NCI-H2107 treated with DMSO at 0.1 percent for 48 hours (cell line): Measurements from ENCODE around the gene UPB1.
"Not testable (repeated sequence)": the region's sequence is repeated elsewhere in the genome, so short reads cannot be mapped to it uniquely, and the experiment has no call there.

Experiments
- DNase-seq: peaks from one replicate; lab custom pipeline; 2025; ENCODE audit not compliant: unreplicated experiment; lab: John Stamatoyannopoulos, UW

UPB1 gene

DNA sequence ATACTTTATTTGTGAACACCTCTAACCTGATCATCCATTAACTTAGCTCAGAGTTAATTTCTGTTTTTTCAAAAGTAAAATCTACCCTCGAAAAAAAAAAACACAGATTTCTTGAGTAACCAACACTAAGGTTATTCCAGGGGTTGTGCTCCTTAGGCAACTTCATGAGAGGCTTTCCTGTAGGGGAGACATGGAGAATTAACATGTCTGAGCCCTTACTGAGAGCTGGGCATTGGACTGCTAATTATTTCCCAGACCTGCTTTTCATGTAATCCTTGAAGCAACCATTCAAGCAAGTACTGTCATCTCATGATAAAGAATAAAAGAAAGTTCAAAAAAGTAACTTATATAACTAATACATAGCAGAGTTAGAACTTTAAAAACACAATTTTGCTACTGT lies 13.5 kb upstream of the UPB1 start:
- DNase-seq = no peak

DNA sequence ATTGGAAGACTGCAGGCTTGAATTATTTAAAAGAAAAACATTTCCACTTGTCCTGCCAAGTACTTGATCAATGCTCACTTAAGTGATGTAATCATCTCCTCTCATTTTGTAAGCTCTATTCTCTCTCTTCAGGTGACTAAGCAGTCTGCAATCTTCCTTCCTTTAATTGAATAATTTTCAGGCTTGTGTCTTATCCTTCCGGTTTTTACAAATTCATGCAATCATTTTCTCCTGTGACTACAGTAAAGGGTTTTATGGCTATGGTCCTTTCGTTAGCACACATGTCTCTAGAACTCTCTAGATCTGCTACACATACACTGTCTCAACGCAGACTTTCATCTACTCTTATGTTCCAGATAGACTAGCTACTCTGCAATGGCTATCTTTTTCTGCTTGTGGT lies 12.6 kb upstream of the UPB1 start:
- peak; percentile 4 for DNase-seq

DNA sequence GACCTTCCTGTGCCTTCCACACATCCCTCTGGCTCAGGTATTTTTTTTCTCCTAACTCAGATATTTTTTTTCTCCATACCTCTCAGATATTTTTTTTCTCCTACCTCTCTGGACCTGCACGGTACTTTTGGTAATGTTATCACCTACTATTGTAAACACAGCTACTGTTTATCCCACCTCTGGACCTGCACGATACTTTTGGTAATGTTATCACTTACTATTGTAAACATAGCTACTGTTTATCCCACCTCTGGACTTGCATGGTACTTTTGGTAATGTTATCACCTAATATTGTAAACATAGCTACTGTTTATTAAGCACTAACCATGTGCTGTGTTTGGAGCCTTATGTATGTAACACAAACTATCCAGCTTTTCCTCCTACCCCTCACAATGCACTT lies 12.1 kb upstream of the UPB1 start:
- no peak for DNase-seq

DNA sequence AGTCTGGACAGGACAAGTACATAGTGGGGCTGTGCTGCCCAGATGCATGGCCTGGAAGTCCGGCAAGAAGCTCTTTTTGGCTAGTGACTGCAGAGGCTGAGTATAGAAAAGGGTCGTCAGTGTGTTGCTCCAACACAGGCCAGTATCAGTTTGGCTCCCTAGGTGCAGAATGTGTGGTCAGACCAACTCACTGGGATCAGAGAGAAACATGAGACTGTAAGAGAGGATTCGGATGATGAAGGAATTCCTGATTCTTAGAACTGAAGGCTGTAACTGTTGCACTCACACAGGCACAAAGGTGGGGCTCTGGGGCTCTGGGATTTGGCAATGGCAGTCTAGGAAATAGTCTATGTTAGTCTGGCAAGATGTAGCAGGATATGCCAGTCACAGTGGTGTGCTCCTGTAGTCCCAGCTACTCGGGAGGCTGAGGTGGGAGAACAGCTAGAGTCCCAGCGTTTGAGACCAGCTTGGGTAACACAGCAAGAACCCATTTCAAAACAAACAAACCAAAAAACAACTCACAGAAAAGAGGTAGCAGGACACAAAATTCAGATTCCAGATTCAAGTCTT lies 11.1 kb upstream of the UPB1 start:
- DNase-seq = no peak

DNA sequence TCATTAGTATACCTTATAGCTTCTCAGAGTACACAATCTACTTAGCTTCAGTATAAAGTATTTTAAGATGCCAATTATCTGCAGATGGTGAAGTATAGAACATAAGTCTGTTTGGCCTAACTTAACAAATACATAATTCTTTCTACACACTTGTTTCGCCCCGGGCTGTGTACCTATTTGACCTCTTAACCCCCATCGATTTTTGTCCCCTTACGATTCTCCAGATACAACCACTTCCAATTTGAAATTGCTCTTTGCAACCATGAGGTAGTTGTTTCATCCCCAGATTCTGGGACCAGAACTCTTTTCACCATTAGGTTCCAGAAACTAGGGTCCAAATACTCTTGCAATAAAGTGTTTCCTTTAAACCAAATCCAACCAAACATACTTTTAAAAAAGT lies 10.0 kb upstream of the UPB1 start:
- no peak for DNase-seq

DNA sequence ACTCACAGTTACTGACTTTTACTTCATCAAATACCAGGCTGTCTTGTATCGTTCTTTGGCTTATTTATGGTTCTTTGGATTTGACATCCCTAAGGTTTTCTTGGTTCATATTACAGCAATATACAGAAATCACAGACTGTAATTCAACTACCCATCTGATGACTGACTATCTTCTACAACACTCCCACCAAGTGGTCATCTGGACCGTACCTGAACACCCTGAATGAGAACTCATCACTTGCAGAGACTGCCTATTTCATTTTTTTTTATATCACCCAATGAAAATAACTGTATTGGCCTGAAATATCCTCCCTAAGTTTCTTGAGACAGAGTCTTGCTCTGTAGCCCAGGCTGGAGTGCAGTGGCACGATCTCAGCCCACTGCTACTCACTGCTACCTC lies 9.5 kb upstream of the UPB1 start:
- no peak for DNase-seq

DNA sequence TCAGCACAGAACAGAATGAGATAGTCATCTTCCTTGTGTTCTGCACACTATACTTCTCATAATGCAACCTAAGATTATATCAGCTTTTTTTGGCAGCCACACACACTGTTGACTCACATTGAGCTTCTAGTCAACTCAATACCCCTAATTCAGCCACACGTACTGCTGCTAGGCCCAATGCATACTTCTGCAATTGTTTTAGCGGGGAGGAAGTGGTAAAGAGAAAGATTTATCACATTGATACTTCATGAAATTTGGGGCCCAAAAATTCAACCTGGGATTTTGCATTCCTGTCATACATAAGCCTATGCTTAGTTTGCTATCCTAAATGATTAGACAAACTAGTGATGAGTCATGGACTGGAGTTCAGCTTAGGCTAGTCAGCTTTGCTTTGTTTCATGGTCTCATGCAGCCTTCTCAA lies 8.6 kb upstream of the UPB1 start:
- no peak for DNase-seq

DNA sequence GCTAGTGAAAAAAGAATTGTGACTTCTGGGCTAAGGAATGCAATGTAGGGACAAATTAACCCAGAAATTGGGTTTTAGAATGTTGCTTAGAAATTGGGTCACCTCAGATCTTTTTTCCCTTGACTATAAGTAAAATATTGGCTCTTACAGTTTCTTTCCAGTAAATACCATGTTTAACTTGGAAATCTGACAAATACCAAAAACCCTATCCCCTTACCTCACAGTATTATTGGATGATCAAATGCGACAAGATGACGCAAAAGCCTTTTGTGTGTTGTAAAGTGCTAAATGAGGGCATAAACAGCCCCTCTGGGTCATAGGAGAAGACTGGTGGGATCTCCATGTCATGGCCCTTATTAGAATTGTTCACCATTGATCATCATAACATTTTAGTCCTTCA lies 6.1 kb upstream of the UPB1 start:
- no peak for DNase-seq

DNA sequence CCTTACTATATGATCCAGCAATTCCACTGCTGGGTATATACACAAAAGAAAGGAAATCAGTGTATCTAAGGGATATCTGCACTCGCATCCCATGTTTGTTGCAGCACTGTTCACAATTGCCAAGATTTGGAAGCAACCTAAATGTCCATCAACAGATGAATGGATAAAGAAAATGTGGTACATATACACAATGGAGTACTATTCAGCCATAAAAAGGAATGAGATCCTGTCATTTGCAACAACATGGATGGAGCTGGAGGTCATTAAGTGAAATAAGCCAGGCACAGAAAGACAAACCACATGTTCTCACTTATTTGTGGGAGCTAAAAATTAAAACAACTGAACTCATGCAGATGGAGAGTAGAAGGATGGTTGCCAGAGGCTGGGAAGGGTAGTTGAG lies 5.7 kb upstream of the UPB1 start:
- DNase-seq = not testable (repeated sequence)

DNA sequence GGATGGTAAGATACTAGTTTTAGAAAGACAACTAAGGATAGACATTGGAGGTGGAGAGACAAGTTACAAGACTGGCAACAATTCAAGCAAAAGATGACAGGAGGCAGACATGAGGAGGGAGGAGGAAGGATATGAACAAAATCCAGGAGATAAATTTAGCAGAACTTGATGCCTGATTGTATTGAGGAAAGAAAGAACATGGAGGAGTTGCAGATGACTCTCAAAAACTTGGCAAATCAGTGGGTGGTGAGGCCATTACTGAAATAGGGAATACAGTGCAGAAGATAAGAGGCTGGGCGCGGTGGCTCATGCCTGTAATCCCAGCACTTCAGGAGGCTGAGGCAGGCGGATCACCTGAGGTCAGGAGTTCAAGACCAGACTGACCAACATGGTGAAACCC lies 2.7 kb upstream of the UPB1 start:
- DNase-seq = no peak

DNA sequence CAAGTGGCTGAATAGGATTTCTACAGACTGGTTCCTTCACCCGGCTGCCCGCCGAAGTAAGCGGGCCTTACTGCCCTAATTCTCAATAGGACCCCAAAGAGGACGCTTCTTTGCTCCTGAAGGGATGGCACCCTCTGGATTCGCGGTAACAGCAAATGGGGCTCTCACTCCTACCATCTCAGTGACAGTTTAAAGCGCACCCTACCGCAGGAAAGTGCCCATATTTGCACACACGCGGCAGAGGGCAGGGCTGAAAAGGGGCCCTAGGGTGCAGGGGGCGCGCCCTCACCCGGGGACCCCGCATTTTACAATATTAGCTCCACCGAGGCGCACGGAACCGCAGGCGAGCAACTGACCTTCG lies 985 bp upstream of the UPB1 start:
- no peak for DNase-seq

DNA sequence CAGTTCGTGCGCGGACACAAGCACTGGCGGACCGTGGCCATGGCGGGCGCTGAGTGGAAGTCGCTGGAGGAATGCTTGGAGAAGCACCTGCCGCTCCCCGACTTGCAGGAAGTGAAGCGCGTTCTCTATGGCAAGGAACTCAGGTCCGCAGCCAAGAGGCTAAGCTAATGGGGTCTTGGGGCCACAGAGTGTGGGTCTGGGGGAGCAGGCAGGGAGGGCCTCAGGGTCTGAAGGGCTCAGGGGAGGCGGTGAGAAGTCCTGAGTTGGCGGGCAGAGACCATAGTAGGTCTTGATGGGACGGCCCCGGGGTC lies 188 bp downstream of the UPB1 start:
- DNase-seq = no peak

DNA sequence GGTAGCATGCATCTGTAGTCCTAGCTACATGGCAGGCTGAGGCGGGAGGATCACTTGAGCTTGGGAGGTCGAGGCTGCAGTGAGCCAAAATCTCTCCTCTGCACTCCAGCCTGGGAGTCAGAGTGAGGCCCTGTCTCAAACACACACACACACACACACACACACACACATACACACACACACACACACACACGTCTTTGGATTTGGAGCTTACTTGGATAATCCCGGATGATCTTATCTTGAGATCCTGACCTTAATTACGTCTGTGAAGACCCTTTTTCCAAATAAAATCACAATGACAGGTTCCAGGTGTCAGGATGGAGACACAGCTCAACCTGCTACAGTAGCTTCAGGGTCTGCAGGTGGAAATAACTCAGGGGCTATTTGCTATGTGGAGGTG lies 1.1 kb downstream of the UPB1 start:
- DNase-seq = no peak

DNA sequence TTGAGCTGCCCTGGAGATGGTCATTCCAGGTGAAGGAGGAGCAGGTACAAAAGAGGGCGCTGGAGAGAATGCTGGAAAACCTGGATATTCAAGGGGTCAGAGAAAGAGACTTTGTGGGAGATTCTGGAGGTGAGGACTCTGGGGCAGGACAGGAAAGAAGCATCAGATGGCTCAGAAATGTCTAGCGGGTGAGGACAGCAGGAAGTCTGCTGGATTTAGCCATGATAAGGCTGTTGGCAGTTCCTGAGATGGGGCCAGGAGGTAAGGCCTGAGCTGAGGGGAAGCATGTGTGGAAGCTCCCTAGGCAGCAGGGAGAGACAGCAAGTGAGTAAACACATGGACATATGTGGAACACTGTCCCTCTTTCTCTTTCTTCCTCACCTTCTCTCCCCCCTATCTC lies 1.5 kb downstream of the UPB1 start:
- no peak for DNase-seq

DNA sequence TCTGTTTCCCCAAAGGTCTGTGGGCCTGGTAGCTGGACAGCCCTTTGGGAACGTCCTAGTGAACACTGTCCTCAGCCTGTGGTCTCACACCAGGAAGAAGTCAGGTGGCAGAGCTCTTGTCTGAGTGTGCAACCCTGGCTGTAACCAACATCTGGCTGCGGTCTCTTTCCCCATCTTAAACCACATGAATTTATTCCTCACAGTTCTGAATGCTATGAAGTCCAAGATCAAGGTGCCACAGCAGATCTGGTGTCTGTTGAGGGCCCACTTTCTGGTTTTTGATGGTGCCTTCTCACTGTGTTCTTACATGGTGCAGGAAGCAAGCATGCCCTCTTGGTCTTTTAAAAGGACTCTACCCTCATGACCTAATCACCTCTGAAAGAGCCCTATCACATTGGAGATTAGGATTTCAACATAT lies 2.7 kb downstream of the UPB1 start:
- no peak for DNase-seq

DNA sequence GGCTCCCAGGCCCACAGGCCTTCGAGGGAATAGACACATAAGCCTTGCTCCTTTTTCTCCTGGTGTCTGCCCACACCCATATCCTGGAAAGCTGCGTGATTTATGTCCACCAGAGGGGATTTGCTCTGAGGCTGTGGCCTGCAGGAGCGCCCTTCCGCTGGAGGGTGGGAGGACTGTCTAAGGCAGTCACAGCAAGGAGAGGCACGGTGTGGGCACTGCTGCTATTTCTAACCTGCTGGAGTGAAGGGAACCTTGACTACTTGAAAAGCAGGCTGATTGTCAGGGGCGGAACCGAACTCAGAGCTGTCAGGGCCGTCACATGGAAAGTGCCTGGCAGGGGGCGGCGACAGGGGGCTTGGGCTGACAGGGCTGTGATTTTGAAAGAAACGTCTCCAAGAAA lies 3.7 kb downstream of the UPB1 start:
- no peak for DNase-seq

DNA sequence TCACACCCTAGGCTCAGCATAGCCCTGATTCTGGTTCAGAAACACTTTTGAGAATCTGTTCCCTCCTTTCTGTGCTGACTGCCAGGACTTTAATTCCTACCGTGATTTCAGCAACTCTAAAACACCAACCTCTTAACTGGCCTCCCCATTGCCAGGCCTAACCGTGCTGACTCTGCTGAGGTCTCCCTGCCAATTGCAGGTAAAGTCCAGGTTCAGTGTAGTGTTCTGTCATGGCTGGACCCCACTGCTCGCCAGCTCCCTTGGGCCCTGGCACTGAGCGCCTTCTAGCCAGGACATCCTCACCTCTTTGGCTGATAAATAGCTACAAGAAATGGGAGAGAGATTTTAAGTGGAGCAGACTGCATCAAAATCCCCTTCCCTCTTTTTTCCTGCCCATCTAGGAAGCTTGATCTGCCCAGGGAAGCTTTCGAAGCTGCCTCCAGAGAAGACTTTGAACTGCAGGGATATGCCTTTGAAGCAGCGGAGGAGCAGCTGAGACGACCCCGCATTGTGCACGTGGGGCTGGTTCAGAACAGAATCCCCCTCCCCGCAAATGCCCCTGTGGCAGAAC lies 4.7 kb downstream of the UPB1 start:
- no peak for DNase-seq

DNA sequence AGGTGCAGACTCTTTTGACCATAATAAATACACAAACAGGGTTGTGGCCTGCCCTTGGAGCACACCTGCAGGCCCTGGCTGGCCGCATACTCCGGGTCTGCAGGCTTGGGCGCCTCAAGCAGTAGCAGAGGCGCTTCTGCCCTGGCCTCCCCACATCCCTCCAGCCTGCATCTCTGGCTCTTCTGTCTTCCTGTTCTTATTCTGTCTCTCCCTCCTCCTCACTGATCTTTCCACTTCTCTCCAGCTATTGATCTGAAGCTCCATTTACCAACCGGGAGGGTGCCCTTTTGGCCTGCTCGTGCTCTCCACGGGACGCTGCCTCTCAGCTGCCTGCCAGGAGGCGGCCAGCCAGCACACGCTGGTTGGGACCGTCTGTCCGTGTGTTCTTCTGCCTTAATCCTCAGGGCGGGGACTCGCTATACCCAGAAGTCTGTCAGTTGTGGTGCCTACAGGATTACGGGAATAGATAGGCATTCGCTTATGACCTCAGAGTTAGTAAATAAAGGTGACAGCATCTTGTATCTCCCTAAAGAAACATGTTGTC lies 5.2 kb downstream of the UPB1 start:
- no peak for DNase-seq

DNA sequence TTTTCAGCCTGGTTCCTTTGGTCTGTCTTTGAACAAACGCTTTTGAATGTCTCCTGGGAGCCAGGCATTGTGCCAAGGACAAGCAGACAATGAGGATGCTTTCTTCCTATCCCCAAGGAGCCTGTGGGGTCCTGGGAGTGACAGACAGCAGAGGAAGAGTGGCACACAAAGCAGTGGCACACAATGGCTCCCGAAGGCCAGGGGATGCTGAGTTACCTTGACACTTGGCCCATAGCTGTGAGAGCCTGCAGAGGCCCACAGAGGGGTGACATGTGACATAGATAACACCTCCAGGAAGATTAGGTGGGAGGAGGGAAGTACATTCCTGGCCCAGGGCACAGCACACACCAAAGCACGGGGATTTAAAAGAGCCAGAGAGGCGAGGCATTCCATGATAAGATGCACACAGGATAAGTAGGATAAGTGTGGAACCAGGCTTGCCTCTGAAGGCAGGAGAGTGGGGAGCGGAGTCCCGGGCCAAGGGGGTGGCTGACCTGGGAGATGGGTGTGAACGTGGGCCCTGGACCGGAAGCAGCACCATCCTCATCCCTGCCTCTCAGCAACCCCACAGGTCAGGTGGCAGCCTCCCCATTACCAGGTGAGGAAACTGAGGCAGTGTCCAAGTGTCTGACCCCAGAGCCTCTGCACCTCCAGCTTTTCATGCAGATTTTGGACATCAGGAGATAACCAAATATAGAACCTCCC lies 6.3 kb downstream of the UPB1 start:
- no peak for DNase-seq

DNA sequence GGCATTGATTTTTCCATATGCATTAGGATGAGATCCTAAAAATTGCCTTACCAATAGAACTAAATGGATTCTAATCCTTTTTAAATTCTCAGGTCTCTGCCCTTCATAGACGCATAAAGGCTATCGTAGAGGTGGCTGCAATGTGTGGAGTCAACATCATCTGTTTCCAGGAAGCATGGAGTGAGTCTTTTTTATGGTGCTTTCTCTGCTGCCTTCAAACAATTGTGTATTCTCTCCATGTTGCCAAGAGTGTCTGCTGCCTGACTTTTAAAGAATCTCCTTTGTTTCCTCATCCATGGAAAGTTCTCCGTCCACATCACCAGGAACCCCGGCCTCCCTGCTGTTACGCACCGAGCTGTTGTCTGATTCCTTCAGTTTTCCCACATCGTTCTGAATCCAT lies 6.9 kb downstream of the UPB1 start:
- no peak for DNase-seq

DNA sequence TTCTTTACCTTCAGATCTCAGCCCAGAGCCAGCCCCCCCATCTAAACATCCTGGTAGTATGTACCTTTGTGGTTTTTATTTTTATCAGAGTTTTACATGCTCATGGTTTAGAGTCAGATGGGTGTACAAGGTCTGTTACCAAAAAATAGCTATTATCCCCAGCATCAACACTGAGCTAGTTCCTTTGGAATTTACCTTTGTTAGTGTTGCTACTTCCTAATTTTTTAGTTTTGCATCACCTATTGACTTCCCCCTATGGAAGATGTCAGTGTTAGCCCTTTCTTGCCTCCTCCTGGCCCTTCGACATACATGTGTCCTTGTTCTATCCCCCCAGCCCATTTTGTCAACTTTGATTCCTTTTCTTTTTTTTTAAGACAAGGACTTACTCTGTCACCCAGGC lies 7.4 kb downstream of the UPB1 start:
- DNase-seq = no peak

DNA sequence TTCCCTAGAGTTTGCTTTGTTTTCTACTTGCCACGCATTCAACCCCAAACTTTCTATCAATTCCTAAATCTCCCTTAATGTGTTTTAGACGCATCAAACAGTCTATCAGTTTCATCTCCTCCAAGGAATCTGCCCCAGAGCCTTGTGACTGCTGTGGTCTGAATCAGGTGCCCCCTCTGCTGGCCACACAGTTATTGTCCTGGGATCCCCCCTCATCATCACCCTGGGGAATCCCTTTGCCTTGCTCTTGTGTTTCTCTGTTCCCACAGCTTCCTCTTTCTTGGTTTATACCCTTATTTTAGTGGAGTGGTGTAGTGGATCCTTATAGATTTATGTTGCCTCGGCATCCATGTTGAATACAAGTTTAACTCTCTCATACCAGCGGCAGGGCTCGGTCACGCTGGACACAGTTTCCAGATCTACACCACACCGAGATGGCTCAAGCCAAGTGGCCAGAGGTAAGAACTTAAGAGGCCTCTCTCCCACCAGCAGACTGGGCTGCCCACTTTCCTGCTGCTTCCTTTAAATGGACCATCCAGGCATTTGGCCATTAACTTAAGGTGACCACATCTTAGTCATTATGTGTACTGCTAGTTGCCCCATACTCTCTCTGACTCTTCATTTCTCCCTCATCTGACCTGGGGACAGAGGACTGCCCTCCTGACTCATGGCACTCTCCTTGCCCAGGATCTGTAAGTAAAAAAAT lies 8.2 kb downstream of the UPB1 start:
- DNase-seq = peak; percentile 4
